Fibroblast of upper back skin (primary cell): ENCODE data around the gene UGT2B17.
"Not testable (repeated sequence)": the region's sequence is repeated elsewhere in the genome, so short reads cannot be mapped to it uniquely, and the experiment has no call there.

Experiments used
- DNase-seq: peaks from one replicate; pipeline ENCODE4 v3.0.0-alpha.2; 2013

Gene UGT2B17

GRCh38 chr4:68576272-68577125, at the start of gene UGT2B17:
TSS of gene UGT2B17 (minus strand) at chr4:68576322. CDS start at chr4:68568484, 7,838 bp downstream.
- DNase-seq, result no peak

GRCh38 chr4:68622731-68623130, 46.6 kb upstream of the UGT2B17 start:
- not testable (repeated sequence) for DNase-seq

GRCh38 chr4:68617003-68617698, 41.0 kb upstream of the UGT2B17 start:
- no peak for DNase-seq

- DNase-seq, result no peak
Measured at GRCh38 chr4:68615699-68616422, 39.7 kb upstream of the UGT2B17 start.

GRCh38 chr4:68613752-68614151, 37.6 kb upstream of the UGT2B17 start:
- no peak for DNase-seq

GRCh38 chr4:68606240-68606639, 30.1 kb upstream of the UGT2B17 start:
- no peak for DNase-seq

GRCh38 chr4:68599150-68599549, 23.0 kb upstream of the UGT2B17 start:
- no peak for DNase-seq

GRCh38 chr4:68597482-68597881, 21.4 kb upstream of the UGT2B17 start:
- no peak for DNase-seq

- no peak for DNase-seq
Measured at GRCh38 chr4:68594678-68595077, 18.6 kb upstream of the UGT2B17 start.

- no peak for DNase-seq
Measured at GRCh38 chr4:68593112-68593511, 17.0 kb upstream of the UGT2B17 start.

GRCh38 chr4:68592673-68593072, 16.6 kb upstream of the UGT2B17 start:
- no peak for DNase-seq

GRCh38 chr4:68591204-68591603, 15.1 kb upstream of the UGT2B17 start:
- DNase-seq, result no peak

GRCh38 chr4:68589790-68590189, 13.7 kb upstream of the UGT2B17 start:
- DNase-seq, result no peak

- DNase-seq, result no peak
Measured at GRCh38 chr4:68582339-68582717, 6.2 kb upstream of the UGT2B17 start.

GRCh38 chr4:68581383-68582338, 5.5 kb upstream of the UGT2B17 start:
- no peak for DNase-seq

GRCh38 chr4:68577590-68577989, 1.5 kb upstream of the UGT2B17 start:
- no peak for DNase-seq

GRCh38 chr4:68575636-68576035, 486 bp downstream of the UGT2B17 start:
- DNase-seq, result not testable (repeated sequence)

GRCh38 chr4:68575081-68575480, 1.0 kb downstream of the UGT2B17 start:
- no peak for DNase-seq

- no peak for DNase-seq
Measured at GRCh38 chr4:68572653-68573170, 3.4 kb downstream of the UGT2B17 start.

GRCh38 chr4:68570122-68570507, 6.0 kb downstream of the UGT2B17 start:
- DNase-seq, result no peak

GRCh38 chr4:68569466-68570121, 6.5 kb downstream of the UGT2B17 start:
- no peak for DNase-seq

- DNase-seq, result not testable (repeated sequence)
Measured at GRCh38 chr4:68569036-68569435, 7.1 kb downstream of the UGT2B17 start.
